Stomach (tissue), 4 donors: ENCODE data around the gene TMEM141.

Experiments
- CTCF ChIP-seq, 7 experiments: fragments of 450-650 bp in 4 of 7; fragments of 200-600 bp in 3 of 7; sonication (generic) in 3 of 7; IDR thresholded peaks; one replicate each; pipeline ENCODE4 v1.5.1; 2016 to 2019; ENCODE audit warnings: antibody characterized with exemption in 7 of 7, control low read depth in 2 of 7, mild to moderate bottlenecking in 1 of 7
- POLR2AphosphoS5 ChIP-seq, 3 donors: sonication (generic); formaldehyde crosslinking; IDR thresholded peaks; one replicate each; pipeline ENCODE4 v1.6.1; 2016; ENCODE audit warnings: antibody characterized with exemption in 3 of 3

- TF ChIP-seq CTCF (IDR thresholded peaks at IDR 0.05): no peak
- no peak for TF ChIP-seq POLR2AphosphoS5 (IDR thresholded peaks at IDR 0.05)
These were observed 41.4 kb downstream of the TMEM141 start for GRCh38 chr9:136832581-136832980.
